ENCODE data around the gene CD6.
A peak's percentile ranks its signal among the peaks of the same experiment; 100 is the strongest.

The CD6 gene

GRCh38 chr11:61053191-61053590, 81.7 kb downstream of the CD6 start:
- TF ChIP-seq SPI1 (IDR thresholded peaks at IDR 0.05; ENCODE audit: low read depth, low read length) (no peak), POLR2A (IDR thresholded peaks at IDR 0.05; ENCODE audit: low read depth, low read length) (no peak), POLR2AphosphoS5 (IDR thresholded peaks at IDR 0.05; ENCODE audit: low read depth, low read length) (no peak), TAF1 (IDR thresholded peaks at IDR 0.05; ENCODE audit: low read depth, low read length) (no peak)
- DNase-seq (ENCODE audit: insufficient read length, low spot score) (no peak), FAIRE-seq (no peak)

- FAIRE-seq, result no peak
- TF ChIP-seq PAX5 (IDR thresholded peaks at IDR 0.05; ENCODE audit: insufficient read depth, low read length, severe bottlenecking) (no peak), POLR2AphosphoS5 (IDR thresholded peaks at IDR 0.05; ENCODE audit: low read depth, low read length) (no peak), POU2F2 (IDR thresholded peaks at IDR 0.05; ENCODE audit: low read depth, low read length) (no peak), SPI1 (IDR thresholded peaks at IDR 0.05; ENCODE audit: low read depth, low read length) (no peak), POLR2A (IDR thresholded peaks at IDR 0.05; ENCODE audit: low read depth, low read length) (no peak), TAF1 (IDR thresholded peaks at IDR 0.05; ENCODE audit: low read depth, low read length) (no peak)
- no peak for DNase-seq (ENCODE audit: insufficient read length, low spot score)
Observed at GRCh38 chr11:61054513-61054912, 83.0 kb downstream of the CD6 start.

- TF ChIP-seq SPI1 (IDR thresholded peaks at IDR 0.05; ENCODE audit: low read depth, low read length) (no peak), POLR2A (IDR thresholded peaks at IDR 0.05; ENCODE audit: low read depth, low read length) (no peak), POU2F2 (IDR thresholded peaks at IDR 0.05; ENCODE audit: low read depth, low read length) (no peak), TAF1 (IDR thresholded peaks at IDR 0.05; ENCODE audit: low read depth, low read length) (no peak), PAX5 (IDR thresholded peaks at IDR 0.05; ENCODE audit: insufficient read depth, low read length, severe bottlenecking) (no peak), POLR2AphosphoS5 (IDR thresholded peaks at IDR 0.05; ENCODE audit: low read depth, low read length) (no peak)
- FAIRE-seq (no peak), DNase-seq (ENCODE audit: insufficient read length, low spot score) (no peak)
Observed at GRCh38 chr11:61054927-61055562, 83.6 kb downstream of the CD6 start.

- DNase-seq (ENCODE audit: insufficient read length, low spot score) (no peak), FAIRE-seq (no peak)
- TF ChIP-seq POLR2A (IDR thresholded peaks at IDR 0.05; ENCODE audit: low read depth, low read length), result no peak
- no peak for TF ChIP-seq PAX5 (IDR thresholded peaks at IDR 0.05; ENCODE audit: insufficient read depth, low read length, severe bottlenecking)
Observed at GRCh38 chr11:61055776-61056175, 84.3 kb downstream of the CD6 start.

- FAIRE-seq, result no peak
- DNase-seq (ENCODE audit: insufficient read length, low spot score), result no peak
- TF ChIP-seq POLR2A (IDR thresholded peaks at IDR 0.05; ENCODE audit: low read depth, low read length), result no peak
- TF ChIP-seq PAX5 (IDR thresholded peaks at IDR 0.05; ENCODE audit: insufficient read depth, low read length, severe bottlenecking), result no peak
- no peak for TF ChIP-seq POU2F2 (IDR thresholded peaks at IDR 0.05; ENCODE audit: low read depth, low read length)
- TF ChIP-seq POLR2AphosphoS5 (IDR thresholded peaks at IDR 0.05; ENCODE audit: low read depth, low read length), result no peak
- no peak for TF ChIP-seq TAF1 (IDR thresholded peaks at IDR 0.05; ENCODE audit: low read depth, low read length)
- no peak for TF ChIP-seq SPI1 (IDR thresholded peaks at IDR 0.05; ENCODE audit: low read depth, low read length)
Observed at GRCh38 chr11:61056571-61056970, 85.1 kb downstream of the CD6 start.

- no peak for DNase-seq (ENCODE audit: insufficient read length, low spot score)
- TF ChIP-seq PAX5 (IDR thresholded peaks at IDR 0.05; ENCODE audit: insufficient read depth, low read length, severe bottlenecking) (no peak), POU2F2 (IDR thresholded peaks at IDR 0.05; ENCODE audit: low read depth, low read length) (no peak), POLR2AphosphoS5 (IDR thresholded peaks at IDR 0.05; ENCODE audit: low read depth, low read length) (no peak), SPI1 (IDR thresholded peaks at IDR 0.05; ENCODE audit: low read depth, low read length) (no peak), TAF1 (IDR thresholded peaks at IDR 0.05; ENCODE audit: low read depth, low read length) (no peak), POLR2A (IDR thresholded peaks at IDR 0.05; ENCODE audit: low read depth, low read length) (no peak)
- no peak for FAIRE-seq
Observed at GRCh38 chr11:61056981-61057380, 85.5 kb downstream of the CD6 start.

GRCh38 chr11:61057615-61058014, 86.1 kb downstream of the CD6 start:
- FAIRE-seq, result no peak
- no peak for DNase-seq (ENCODE audit: insufficient read length, low spot score)
- TF ChIP-seq TAF1 (IDR thresholded peaks at IDR 0.05; ENCODE audit: low read depth, low read length) (no peak), SPI1 (IDR thresholded peaks at IDR 0.05; ENCODE audit: low read depth, low read length) (no peak), POU2F2 (IDR thresholded peaks at IDR 0.05; ENCODE audit: low read depth, low read length) (no peak), POLR2A (IDR thresholded peaks at IDR 0.05; ENCODE audit: low read depth, low read length) (no peak), POLR2AphosphoS5 (IDR thresholded peaks at IDR 0.05; ENCODE audit: low read depth, low read length) (no peak), PAX5 (IDR thresholded peaks at IDR 0.05; ENCODE audit: insufficient read depth, low read length, severe bottlenecking) (no peak)

- DNase-seq (ENCODE audit: insufficient read length, low spot score) (no peak), FAIRE-seq (peak; percentile 58)
Observed at GRCh38 chr11:61058583-61059259, 87.2 kb downstream of the CD6 start.

GRCh38 chr11:61059260-61059752, 87.8 kb downstream of the CD6 start:
- DNase-seq (ENCODE audit: insufficient read length, low spot score) (no peak), FAIRE-seq (peak; percentile 64)
- no peak for TF ChIP-seq PAX5 (IDR thresholded peaks at IDR 0.05; ENCODE audit: insufficient read depth, low read length, severe bottlenecking)
- TF ChIP-seq POLR2AphosphoS5 (IDR thresholded peaks at IDR 0.05; ENCODE audit: low read depth, low read length), result no peak
- no peak for TF ChIP-seq POLR2A (IDR thresholded peaks at IDR 0.05; ENCODE audit: low read depth, low read length)
- TF ChIP-seq POU2F2 (IDR thresholded peaks at IDR 0.05; ENCODE audit: low read depth, low read length), result no peak
- no peak for TF ChIP-seq TAF1 (IDR thresholded peaks at IDR 0.05; ENCODE audit: low read depth, low read length)
- no peak for TF ChIP-seq SPI1 (IDR thresholded peaks at IDR 0.05; ENCODE audit: low read depth, low read length)

More at GRCh38 chr11:61058583-61059259, 87.2 kb downstream of the CD6 start:
- TF ChIP-seq POLR2AphosphoS5 (IDR thresholded peaks at IDR 0.05; ENCODE audit: low read depth, low read length) (no peak), PAX5 (IDR thresholded peaks at IDR 0.05; ENCODE audit: insufficient read depth, low read length, severe bottlenecking) (no peak), POLR2A (IDR thresholded peaks at IDR 0.05; ENCODE audit: low read depth, low read length) (no peak), SPI1 (IDR thresholded peaks at IDR 0.05; ENCODE audit: low read depth, low read length) (no peak), POU2F2 (IDR thresholded peaks at IDR 0.05; ENCODE audit: low read depth, low read length) (no peak), TAF1 (IDR thresholded peaks at IDR 0.05; ENCODE audit: low read depth, low read length) (no peak)
